GM12865 (cell line): Measurements from ENCODE around the gene ACOT11.
"Not testable (repeated sequence)": the region's sequence is repeated elsewhere in the genome, so short reads cannot be mapped to it uniquely, and the experiment has no call there.

ENCODE experiments used
- DNase-seq: peaks from one replicate; pipeline ENCODE4 v3.0.0; 2010; ENCODE audit warnings: low read depth
- H3K4me3 ChIP-seq: 2 replicates; pipeline ENCODE4 v1.5.1; 2011; ENCODE audit warnings: mild to moderate bottlenecking, low read depth, low read length, control low read depth
- TF ChIP-seq, protein P1 (sequence below): IDR thresholded peaks from 2 replicates; pipeline ENCODE4 v1.5.1; 2011; ENCODE audit warnings: low read length, control low read depth, low read depth, inconsistent platforms; ENCODE audit not compliant: insufficient read depth; ENCODE audit errors: missing control alignments

Gene ACOT11

DNA sequence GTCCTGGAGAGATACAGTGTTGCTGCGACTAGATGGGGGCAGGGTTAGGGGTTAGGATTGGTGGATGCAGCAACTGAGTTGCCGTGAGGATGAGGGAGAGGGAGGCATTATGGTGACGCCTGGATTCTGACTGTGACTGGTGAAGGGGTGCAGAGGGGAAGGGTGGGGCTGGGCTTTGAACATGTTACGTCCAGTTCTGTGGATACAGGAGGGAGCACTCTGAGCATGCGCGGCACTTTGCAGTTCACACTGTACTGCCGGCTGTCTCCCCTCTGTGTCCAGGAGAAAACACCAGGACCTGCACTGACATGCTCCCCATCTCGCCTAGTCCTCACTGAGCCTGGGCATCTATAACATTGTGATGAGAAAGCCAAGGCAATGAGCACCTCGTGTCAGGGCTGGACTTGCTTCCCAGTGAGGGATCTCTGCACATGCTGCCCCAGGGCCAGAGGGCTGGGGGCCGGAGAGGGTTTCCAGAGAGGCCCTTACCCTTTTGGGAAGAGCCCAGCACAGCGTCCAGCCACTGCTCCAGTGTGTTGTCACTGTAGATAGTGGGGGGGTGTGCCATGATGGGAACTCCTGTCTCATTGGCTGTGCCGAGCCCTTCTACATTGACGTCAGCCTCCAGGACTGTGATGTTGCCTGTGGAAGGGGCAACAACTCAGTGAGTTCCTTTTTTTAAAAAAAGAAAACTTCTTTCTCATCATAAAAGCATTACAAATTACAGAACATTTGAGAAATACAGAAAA, 67.7 kb downstream of the ACOT11 start:
- H3K4me3 ChIP-seq, result no peak overlapping the region
- DNase-seq, result no peak
- TF ChIP-seq, protein P1, sequence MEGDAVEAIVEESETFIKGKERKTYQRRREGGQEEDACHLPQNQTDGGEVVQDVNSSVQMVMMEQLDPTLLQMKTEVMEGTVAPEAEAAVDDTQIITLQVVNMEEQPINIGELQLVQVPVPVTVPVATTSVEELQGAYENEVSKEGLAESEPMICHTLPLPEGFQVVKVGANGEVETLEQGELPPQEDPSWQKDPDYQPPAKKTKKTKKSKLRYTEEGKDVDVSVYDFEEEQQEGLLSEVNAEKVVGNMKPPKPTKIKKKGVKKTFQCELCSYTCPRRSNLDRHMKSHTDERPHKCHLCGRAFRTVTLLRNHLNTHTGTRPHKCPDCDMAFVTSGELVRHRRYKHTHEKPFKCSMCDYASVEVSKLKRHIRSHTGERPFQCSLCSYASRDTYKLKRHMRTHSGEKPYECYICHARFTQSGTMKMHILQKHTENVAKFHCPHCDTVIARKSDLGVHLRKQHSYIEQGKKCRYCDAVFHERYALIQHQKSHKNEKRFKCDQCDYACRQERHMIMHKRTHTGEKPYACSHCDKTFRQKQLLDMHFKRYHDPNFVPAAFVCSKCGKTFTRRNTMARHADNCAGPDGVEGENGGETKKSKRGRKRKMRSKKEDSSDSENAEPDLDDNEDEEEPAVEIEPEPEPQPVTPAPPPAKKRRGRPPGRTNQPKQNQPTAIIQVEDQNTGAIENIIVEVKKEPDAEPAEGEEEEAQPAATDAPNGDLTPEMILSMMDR, result no peak

DNA sequence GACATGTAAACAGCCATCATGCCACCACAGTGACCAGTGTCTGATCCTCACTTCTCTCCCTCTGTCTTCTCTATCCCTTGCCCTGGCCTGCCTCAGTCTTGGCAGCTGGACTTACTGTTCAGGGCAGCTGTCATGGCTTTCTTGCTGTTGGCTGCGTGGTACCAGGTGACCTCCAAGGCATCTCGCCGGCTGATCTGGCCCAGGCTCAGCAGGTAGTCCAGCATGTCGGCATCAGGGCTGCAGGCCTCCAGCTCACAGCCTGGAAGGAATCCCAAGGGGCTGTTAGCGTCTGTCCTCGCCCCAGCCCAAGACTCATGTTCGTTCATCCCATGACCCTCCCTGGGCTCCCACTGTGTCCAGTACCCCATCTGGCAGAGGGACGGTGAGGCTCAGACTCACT, 71.7 kb downstream of the ACOT11 start:
- H3K4me3 ChIP-seq, result no peak overlapping the region
- TF ChIP-seq, protein P1, result no peak
- no peak for DNase-seq

DNA sequence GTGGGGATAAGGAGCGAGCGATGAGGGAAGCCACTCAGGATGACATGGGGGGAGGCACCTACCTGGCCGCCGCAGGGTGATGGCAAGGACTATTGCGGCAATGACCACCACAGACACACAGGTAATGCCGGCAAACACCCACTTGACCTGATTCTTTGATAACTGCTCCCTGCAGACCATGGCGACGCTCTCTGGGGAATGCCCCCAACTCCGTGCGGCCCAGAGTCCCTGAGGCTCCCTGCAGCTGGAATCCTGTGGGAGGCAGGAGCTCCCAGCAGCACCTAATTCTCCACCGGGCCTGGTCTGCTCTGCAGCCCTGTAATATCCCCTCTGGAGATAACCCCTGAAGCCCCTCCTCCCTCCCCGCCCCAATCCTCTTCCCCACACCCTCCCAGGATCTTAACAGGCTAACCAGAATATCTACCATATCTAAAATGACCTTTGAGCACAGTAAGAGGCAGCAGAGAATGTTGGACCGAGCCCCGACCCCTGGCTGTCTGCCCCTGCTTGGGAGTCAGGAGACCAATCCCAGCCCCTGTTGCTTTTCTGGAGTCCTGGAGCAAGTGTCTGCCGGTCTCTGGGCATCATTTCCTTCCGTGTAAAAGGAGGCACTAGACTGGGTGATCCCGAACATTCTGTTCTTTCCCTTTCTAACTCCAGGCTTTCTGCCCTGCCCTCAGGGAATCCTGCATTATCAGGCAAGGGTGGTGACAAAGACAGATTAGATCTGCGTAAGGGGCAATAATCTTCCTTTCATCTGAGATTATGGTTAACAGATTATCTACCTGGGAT, 75.4 kb downstream of the ACOT11 start, which contains the start of gene FAM151A:
Gene FAM151A (minus strand): TSS at position 310 of the 792 bp plus-strand sequence. CDS start 130 bp downstream, at position 180.
- no peak for DNase-seq
- TF ChIP-seq, protein P1, result no peak
- no peak within 1 kb of the TSS for H3K4me3 ChIP-seq

DNA sequence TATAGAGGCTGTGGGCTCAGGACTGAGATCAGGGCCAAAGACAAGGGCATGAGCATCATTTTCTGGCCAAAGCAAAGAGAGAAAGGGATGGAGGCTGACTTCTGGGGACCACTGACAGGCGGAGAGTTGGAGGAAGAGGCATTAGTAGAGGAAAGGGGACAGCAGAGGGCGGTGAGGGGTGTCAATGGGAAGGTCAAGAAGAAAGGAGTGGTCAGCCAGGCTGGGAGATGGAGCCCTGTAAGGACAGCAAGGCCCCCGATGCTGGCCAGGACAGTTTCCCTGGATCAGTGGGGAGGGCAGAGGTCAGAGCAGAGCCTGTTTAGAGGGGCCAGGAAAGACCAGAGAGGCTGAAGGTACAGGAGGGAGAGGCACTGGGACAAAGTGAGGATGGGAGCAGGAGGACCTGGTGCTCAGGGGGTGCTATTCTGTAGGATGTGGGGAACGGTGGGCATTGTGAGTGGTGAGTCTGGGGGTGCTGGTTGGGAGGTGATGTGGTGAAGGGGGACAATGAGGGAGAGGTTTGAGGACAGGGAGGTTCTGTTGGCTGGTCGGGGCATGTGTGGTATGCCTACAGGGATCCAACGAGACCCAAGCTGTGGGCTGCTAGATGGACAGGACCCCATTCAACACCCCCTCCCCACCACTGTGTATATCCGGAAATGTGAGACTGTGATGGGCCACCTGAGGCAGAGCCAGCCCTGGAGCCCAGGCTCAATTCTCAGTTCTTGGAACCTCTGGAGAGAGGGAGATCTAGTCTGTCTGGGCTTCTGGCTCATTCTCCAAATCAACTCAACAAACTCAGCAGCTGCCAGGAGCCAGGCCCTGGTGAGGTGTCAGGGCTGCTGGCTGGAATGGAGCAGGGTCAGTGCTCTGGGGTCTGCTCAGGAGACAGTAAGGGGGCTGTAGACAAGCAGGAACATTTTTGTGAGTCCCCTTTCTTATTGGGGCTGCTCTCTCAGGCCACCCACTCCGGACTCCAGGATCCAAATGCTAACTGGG, 76.7 kb downstream of the ACOT11 start:
- TF ChIP-seq, protein P1, result no peak
- no peak overlapping the region for H3K4me3 ChIP-seq
- no peak for DNase-seq

DNA sequence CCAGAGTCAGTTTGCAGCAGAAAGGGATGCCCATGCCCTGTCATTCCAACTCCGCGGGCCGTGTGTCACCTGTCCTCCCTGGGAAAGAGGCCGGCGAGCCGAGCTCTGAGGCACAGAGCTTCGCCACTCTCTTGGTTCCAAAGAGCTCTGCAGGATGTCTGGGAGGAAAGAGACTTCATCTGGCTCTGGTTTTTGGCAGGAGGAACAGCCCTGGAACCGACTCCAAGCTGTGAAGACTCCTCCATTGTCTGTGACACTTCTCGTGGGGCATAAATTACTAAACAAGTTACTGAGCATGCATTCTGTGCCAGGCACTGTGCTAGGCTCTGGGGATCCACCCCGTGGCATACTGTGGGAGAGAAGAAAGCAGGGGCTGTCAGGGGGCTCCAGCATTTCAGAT, 79.2 kb downstream of the ACOT11 start:
- H3K4me3 ChIP-seq, result no peak overlapping the region
- TF ChIP-seq, protein P1, result no peak
- no peak for DNase-seq

DNA sequence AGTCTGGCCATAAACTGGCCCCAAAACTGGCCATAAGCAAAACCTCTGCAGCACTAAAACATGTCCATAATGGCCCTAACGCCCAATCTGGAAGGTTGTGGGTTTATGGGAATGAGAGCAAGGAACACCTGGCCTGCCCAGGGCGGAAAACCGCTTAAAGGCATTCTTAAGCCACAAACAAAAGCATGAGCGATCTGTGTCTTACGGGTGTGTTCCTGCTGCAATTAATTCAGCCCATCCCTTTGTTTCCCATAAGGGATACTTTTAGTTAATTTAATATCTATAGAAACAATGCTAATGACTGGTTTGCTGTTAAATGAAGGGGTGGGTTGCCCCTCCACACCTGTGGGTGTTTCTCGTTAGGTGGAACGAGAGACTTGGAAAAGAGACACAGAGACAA, 87.8 kb downstream of the ACOT11 start:
- DNase-seq, H3K4me3 ChIP-seq: not testable (repeated sequence)

DNA sequence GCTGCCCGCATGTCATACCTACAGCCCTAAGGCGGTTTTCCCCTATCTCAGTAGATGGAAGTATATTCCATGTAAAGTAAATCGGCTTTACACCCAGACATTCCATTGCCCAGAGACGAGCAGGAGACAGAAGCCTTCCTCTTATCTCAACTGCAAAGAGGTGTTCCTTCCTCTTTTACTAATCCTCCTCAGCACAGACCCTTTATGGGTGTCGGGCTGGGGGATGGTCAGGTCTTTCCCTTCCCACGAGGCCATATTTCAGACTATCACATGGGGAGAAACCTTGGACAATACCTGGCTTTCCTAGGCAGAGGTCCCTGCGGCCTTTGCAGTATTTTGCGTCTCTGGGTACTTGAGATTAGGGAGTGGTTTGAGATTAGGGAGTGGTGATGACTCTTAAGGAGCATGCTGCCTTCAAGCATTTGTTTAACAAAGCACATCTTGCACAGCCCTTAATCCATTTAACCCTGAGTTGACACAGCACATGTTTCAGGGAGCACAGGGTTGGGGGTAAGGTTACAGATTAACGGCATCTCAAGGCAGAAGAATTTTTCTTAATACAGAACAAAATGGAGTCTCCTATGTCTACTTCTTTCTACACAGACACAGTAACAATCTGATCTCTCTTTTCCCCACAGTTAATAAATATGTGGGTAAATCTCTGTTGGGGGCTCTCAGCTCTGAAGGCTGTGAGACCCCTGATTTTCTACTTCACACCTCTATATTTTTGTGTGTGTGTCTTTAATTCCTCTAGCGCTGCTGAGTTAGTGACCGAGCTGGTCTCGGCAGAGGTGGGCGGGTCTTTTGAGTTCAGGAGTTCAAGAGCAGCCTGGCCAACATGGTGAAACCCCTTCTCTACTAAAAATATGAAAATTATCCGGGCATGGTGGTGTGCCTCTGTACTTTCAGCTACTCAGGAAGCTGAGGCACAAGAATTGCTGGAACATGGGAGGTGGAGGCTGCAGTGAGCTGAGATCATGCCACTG, 88.7 kb downstream of the ACOT11 start:
- not testable (repeated sequence) for DNase-seq

More for the DNA sequence above, 88.7 kb downstream of the ACOT11 start:
- not testable (repeated sequence) for H3K4me3 ChIP-seq
